Transverse colon (tissue), 4 donors: Measurements from ENCODE around the gene XXYLT1.

Source experiments
- EP300 ChIP-seq: sonication (generic); formaldehyde crosslinking; IDR thresholded peaks from one replicate; pipeline ENCODE4 v1.6.1; 2017; ENCODE audit warnings: antibody characterized with exemption, low read depth
- POLR2A ChIP-seq: fragments of 450-650 bp; IDR thresholded peaks from one replicate; pipeline ENCODE4 v1.6.1; 2016; ENCODE audit warnings: antibody characterized with exemption, mild to moderate bottlenecking, moderate library complexity
- POLR2AphosphoS5 ChIP-seq, 3 donors: sonication (generic); formaldehyde crosslinking; IDR thresholded peaks; one replicate each; pipeline ENCODE4 v1.6.1; 2016; ENCODE audit warnings: antibody characterized with exemption in 3 of 3
- TF ChIP-seq, protein P1 (sequence below), 5 experiments: fragments of 200-600 bp in 3 of 5; fragments of 450-650 bp in 2 of 5; sonication (generic) in 3 of 5; IDR thresholded peaks; 1 replicate in 2 of 5; 2 replicates in 3 of 5; pipeline ENCODE4 v1.5.1; 2016 to 2017; ENCODE audit warnings: antibody characterized with exemption in 5 of 5, inconsistent platforms in 3 of 5, mild to moderate bottlenecking in 2 of 5, moderate library complexity in 1 of 5

GRCh38 chr3:195151402-195151801 is 119.6 kb downstream of the XXYLT1 start:
- TF ChIP-seq POLR2A (no peak), POLR2AphosphoS5 (IDR thresholded peaks at IDR 0.05) (no peak), EP300 (no peak)
- TF ChIP-seq, protein P1, sequence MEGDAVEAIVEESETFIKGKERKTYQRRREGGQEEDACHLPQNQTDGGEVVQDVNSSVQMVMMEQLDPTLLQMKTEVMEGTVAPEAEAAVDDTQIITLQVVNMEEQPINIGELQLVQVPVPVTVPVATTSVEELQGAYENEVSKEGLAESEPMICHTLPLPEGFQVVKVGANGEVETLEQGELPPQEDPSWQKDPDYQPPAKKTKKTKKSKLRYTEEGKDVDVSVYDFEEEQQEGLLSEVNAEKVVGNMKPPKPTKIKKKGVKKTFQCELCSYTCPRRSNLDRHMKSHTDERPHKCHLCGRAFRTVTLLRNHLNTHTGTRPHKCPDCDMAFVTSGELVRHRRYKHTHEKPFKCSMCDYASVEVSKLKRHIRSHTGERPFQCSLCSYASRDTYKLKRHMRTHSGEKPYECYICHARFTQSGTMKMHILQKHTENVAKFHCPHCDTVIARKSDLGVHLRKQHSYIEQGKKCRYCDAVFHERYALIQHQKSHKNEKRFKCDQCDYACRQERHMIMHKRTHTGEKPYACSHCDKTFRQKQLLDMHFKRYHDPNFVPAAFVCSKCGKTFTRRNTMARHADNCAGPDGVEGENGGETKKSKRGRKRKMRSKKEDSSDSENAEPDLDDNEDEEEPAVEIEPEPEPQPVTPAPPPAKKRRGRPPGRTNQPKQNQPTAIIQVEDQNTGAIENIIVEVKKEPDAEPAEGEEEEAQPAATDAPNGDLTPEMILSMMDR (IDR thresholded peaks at IDR 0.05) = no peak
